GM23338 (cell line): ENCODE results near the gene ZNF276. TPM values are rescaled to one million over a fixed set of nuclear protein-coding genes. Genes with fewer than 3 reads are reported as not detected.

ENCODE experiments used
- ATAC-seq: fragments of 200-7000 bp; cut with Tn5 transposase; 3 replicates; pipeline ENCODE4 v1.9.1; 2020
- DNase-seq: peaks from one replicate; pipeline ENCODE4 v3.0.0-alpha.2; 2015; ENCODE audit warnings: low spot score
- H2AFZ ChIP-seq: fragments of 200-600 bp; sonication (generic); 2 replicates; pipeline ENCODE4 v1.8.0; 2016; ENCODE audit warnings: antibody characterized with exemption, mild to moderate bottlenecking, moderate library complexity
- H3F3A ChIP-seq: fragments of 200-600 bp; sonication (generic); replicated peaks from 2 replicates; pipeline ENCODE4 v1.8.0; 2017; ENCODE audit warnings: antibody characterized with exemption, mixed run types, low read depth
- H3K27ac ChIP-seq: fragments of 200-600 bp; sonication (generic); 2 replicates; pipeline ENCODE4 v1.6.1; 2016; ENCODE audit warnings: low read depth
- H3K27me3 ChIP-seq: fragments of 200-600 bp; sonication (generic); 2 replicates; pipeline ENCODE4 v1.8.0; 2016; ENCODE audit warnings: mild to moderate bottlenecking, mixed run types, moderate library complexity; ENCODE audit not compliant: insufficient read depth
- H3K36me3 ChIP-seq: fragments of 200-600 bp; sonication (generic); 2 replicates; pipeline ENCODE4 v1.8.0; 2016; ENCODE audit warnings: mild to moderate bottlenecking; ENCODE audit not compliant: insufficient read depth
- H3K4me1 ChIP-seq: fragments of 200-600 bp; sonication (generic); 2 replicates; pipeline ENCODE4 v1.8.0; 2016; ENCODE audit warnings: mild to moderate bottlenecking, moderate library complexity; ENCODE audit not compliant: insufficient read depth
- H3K4me2 ChIP-seq: fragments of 200-600 bp; sonication (generic); 2 replicates; pipeline ENCODE4 v1.7.1; 2017; ENCODE audit warnings: mixed run types
- H3K4me3 ChIP-seq: fragments of 200-600 bp; sonication (generic); 2 replicates; pipeline ENCODE4 v1.6.1; 2016; ENCODE audit warnings: mixed run types
- H3K79me2 ChIP-seq: fragments of 200-600 bp; sonication (generic); replicated peaks from 2 replicates; pipeline ENCODE4 v1.8.0; 2017; ENCODE audit warnings: mild to moderate bottlenecking; ENCODE audit not compliant: insufficient read depth
- H3K9me2 ChIP-seq: fragments of 200-600 bp; sonication (generic); 2 replicates; pipeline ENCODE4 v1.8.0; 2017; ENCODE audit not compliant: insufficient read depth
- H4K20me1 ChIP-seq: fragments of 200-600 bp; sonication (generic); replicated peaks from 2 replicates; pipeline ENCODE4 v1.8.0; 2017; ENCODE audit warnings: mild to moderate bottlenecking; ENCODE audit not compliant: insufficient read depth
- H3K27ac Mint-ChIP-seq: 2 replicates; pipeline ENCODE4 v1.8.0; 2020; ENCODE audit warnings: inconsistent platforms, mild to moderate bottlenecking, moderate library complexity, mixed read lengths
- H3K27me3 Mint-ChIP-seq: 3 replicates; pipeline ENCODE4 v1.8.0; 2022; ENCODE audit warnings: low read depth, mild to moderate bottlenecking, moderate library complexity, mixed read lengths, inconsistent platforms; ENCODE audit not compliant: insufficient read depth, poor library complexity
- H3K36me3 Mint-ChIP-seq: 3 replicates; pipeline ENCODE4 v1.8.0; 2021; ENCODE audit warnings: low read depth, mild to moderate bottlenecking, inconsistent platforms, moderate library complexity, mixed read lengths
- H3K4me1 Mint-ChIP-seq: 3 replicates; pipeline ENCODE4 v1.8.0; 2020; ENCODE audit warnings: mild to moderate bottlenecking, inconsistent platforms, mixed read lengths
- H3K4me3 Mint-ChIP-seq: 3 replicates; pipeline ENCODE4 v1.8.0; 2021; ENCODE audit warnings: moderate library complexity, mild to moderate bottlenecking, inconsistent platforms, mixed read lengths
- H3K9me3 Mint-ChIP-seq: 3 replicates; pipeline ENCODE4 v1.8.0; 2020; ENCODE audit warnings: moderate library complexity, mild to moderate bottlenecking, inconsistent platforms, mixed read lengths
- ETS1 ChIP-seq: IDR thresholded peaks from 2 replicates; pipeline ENCODE4 v1.6.1; 2016; ENCODE audit warnings: antibody characterized with exemption
- EZH2phosphoT487 ChIP-seq: fragments of 200-600 bp; sonication (generic); IDR thresholded peaks from one replicate; pipeline ENCODE4 v1.8.1; 2018; ENCODE audit warnings: antibody characterized with exemption; ENCODE audit not compliant: unreplicated experiment
- NANOG ChIP-seq: IDR thresholded peaks from 2 replicates; pipeline ENCODE4 v1.6.1; 2016; ENCODE audit warnings: antibody characterized with exemption, borderline replicate concordance
- STAT1 ChIP-seq: IDR thresholded peaks from one replicate; pipeline ENCODE4 v1.6.1; 2016; ENCODE audit warnings: antibody characterized with exemption; ENCODE audit not compliant: unreplicated experiment
- ZNF114 ChIP-seq: fragments of 250-450 bp; sonication (Bioruptor Pico); IDR thresholded peaks from 2 replicates; pipeline ENCODE4 v1.5.0; 2020; ENCODE audit warnings: mild to moderate bottlenecking, moderate library complexity
- ZNF331 ChIP-seq: fragments of 250-450 bp; sonication (Bioruptor Pico); IDR thresholded peaks from 2 replicates; pipeline ENCODE4 v1.5.0; 2020; ENCODE audit warnings: low read depth, mild to moderate bottlenecking, moderate library complexity
- ZNF462 ChIP-seq: fragments of 250-450 bp; sonication (Bioruptor Pico); IDR thresholded peaks from 2 replicates; pipeline ENCODE4 v1.5.0; 2020; ENCODE audit warnings: mild to moderate bottlenecking, moderate library complexity
- polyA plus RNA-seq: library from polyadenylated mRNA; unstranded; fragments of >200 nt; fragmentation: Nextera tagmentation; extraction: Ambion mirVana; gene quantifications from 2 replicates; pipeline ENCODE4 v1.2.1, GENCODE V29; 2016
- total RNA-seq: library from RNA; depleted of rRNA; stranded (reverse); fragments of >200 nt; shearing (Covaris generic); gene quantifications from 2 replicates; pipeline ENCODE4 v1.2.3, GENCODE V29; 2014
- TF ChIP-seq, protein P1 (sequence below): IDR thresholded peaks from one replicate; pipeline ENCODE4 v1.6.1; 2018; ENCODE audit warnings: antibody characterized with exemption; ENCODE audit not compliant: unreplicated experiment

ZNF276 gene
- total and polyA plus RNA-seq, 2 experiments from 2014 or later: 3.4 to 15.6 TPM

GRCh38 chr16:89721546-89722391 lies 432 bp downstream of the ZNF276 start (continued):
- TF ChIP-seq, protein P1, sequence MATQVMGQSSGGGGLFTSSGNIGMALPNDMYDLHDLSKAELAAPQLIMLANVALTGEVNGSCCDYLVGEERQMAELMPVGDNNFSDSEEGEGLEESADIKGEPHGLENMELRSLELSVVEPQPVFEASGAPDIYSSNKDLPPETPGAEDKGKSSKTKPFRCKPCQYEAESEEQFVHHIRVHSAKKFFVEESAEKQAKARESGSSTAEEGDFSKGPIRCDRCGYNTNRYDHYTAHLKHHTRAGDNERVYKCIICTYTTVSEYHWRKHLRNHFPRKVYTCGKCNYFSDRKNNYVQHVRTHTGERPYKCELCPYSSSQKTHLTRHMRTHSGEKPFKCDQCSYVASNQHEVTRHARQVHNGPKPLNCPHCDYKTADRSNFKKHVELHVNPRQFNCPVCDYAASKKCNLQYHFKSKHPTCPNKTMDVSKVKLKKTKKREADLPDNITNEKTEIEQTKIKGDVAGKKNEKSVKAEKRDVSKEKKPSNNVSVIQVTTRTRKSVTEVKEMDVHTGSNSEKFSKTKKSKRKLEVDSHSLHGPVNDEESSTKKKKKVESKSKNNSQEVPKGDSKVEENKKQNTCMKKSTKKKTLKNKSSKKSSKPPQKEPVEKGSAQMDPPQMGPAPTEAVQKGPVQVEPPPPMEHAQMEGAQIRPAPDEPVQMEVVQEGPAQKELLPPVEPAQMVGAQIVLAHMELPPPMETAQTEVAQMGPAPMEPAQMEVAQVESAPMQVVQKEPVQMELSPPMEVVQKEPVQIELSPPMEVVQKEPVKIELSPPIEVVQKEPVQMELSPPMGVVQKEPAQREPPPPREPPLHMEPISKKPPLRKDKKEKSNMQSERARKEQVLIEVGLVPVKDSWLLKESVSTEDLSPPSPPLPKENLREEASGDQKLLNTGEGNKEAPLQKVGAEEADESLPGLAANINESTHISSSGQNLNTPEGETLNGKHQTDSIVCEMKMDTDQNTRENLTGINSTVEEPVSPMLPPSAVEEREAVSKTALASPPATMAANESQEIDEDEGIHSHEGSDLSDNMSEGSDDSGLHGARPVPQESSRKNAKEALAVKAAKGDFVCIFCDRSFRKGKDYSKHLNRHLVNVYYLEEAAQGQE: no peak
- TF ChIP-seq STAT1 (no peak), EZH2phosphoT487 (no peak), ETS1 (0 out of 2 replicates have a peak, but pooled peaks have one; percentile 32)

GRCh38 chr16:89722392-89723278 lies 1.3 kb downstream of the ZNF276 start:
- H3K4me1 ChIP-seq: peaks cover 13% of the 10 kb centered on the region
- peak overlapping the region; percentile 93 for H3K4me2 ChIP-seq
- H2AFZ ChIP-seq: peak overlapping the region; percentile 72; the same call in 1 of the 2 replicates
- ATAC-seq (peak; percentile 5), DNase-seq (peak; percentile 60)
- peaks cover 14% of the 10 kb centered on the region; the same call in 1 of the 2 replicates for H4K20me1 ChIP-seq
- H3K79me2 ChIP-seq: no peaks in the 10 kb centered on the region
- peak overlapping the region; percentile 69 for H3K4me3 Mint-ChIP-seq
- H3K36me3 ChIP-seq: 0 out of 2 replicates have a peak, but pooled peaks cover 4% of the 10 kb centered on the region
- no peaks in the 10 kb centered on the region; the same call in 2 of the 3 replicates for H3K9me3 Mint-ChIP-seq
- peaks cover 35% of the 10 kb centered on the region for H3F3A ChIP-seq
- peak overlapping the region; percentile 77 for H3K4me3 ChIP-seq
- H3K27me3 Mint-ChIP-seq: peaks cover 44% of the 10 kb centered on the region
- peaks cover 60% of the 10 kb centered on the region for H3K27me3 ChIP-seq
- H3K4me1 Mint-ChIP-seq: peaks cover 16% of the 10 kb centered on the region
- peaks cover 24% of the 10 kb centered on the region for H3K36me3 Mint-ChIP-seq
- H3K27ac ChIP-seq: no peak overlapping the region
- no peaks in the 10 kb centered on the region for H3K9me2 ChIP-seq
- H3K27ac Mint-ChIP-seq: no peak overlapping the region
- TF ChIP-seq ETS1 (0 out of 2 replicates have a peak, but pooled peaks have one; percentile 1), ZNF462 (no peak), NANOG (no peak), ZNF114 (CRISPR knock-in tag) (no peak), ZNF331 (no peak), EZH2phosphoT487 (no peak)
